Fibroblast of lung (primary cell): ENCODE measurements around the gene AGPAT1.

ENCODE experiments used
- CTCF ChIP-seq, 2 donors: IDR thresholded peaks in 1 of 2; conservative IDR thresholded peaks in 1 of 2; 1 replicate in 1 of 2; 2 replicates in 1 of 2; pipeline ENCODE4 v1.5.1; 2011 to 2012; ENCODE audit warnings: low read length in 2 of 2, control low read depth in 1 of 2, inconsistent platforms in 1 of 2, low read depth in 1 of 2, mild to moderate bottlenecking in 1 of 2
- EZH2 ChIP-seq: IDR thresholded peaks from 2 replicates; pipeline ENCODE4 v1.5.1; 2012; ENCODE audit warnings: low read length, control low read depth, mild to moderate bottlenecking; ENCODE audit errors: missing control alignments

- no peak for TF ChIP-seq CTCF (conservative IDR thresholded peaks at IDR 0.05 in 1 of 2, IDR thresholded peaks at IDR 0.05 in 1 of 2; ENCODE audit: low read depth in 1 of 2, low read length in 2 of 2)
- no peak for TF ChIP-seq EZH2
Observed at GRCh38 chr6:32120573-32121059, 55.3 kb downstream of the AGPAT1 start.
